ENCODE measurements around the gene CCAR1.

Gene CCAR1

DNA sequence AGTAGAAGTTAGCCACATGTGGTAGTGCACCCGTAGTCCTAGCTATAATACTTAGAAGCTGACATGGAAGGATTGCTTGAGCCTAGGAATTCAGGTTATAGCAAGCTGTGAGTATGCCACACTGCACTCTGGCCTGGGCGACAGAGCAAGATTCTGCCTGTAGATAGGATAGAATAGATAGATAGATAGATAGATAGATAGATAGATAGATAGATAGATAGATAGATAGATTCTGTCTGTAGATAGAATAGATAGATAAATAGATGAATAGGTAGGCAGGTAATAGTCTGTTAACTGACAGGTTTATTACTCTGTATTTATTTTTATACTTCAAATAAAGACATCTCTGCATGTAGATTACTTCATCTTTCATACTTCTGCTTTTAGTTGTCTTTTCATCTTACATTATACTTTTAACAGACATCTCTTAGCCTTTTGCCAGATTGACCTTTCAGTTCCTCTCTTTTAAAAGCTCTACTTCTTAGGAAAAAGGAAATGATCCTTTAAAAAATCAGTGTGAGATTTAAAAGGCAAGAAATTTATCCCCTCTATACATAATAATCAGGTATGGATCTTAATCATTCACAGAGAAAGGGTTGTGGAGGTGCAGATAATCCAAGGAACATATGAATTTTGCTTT is 31.8 kb downstream of the CCAR1 start:
- Histone ChIP-seq H3K79me2 (ENCODE audit: control insufficient read depth, low read length) (0 out of 2 replicates have a peak, but pooled peaks cover 2% of the 10 kb centered on the region), H3K9me3 (ENCODE audit: control insufficient read depth, insufficient read depth, low read length) (no peaks in the 10 kb centered on the region), H3K27ac (ENCODE audit: low read depth, low read length) (no peak overlapping the region), H3K4me2 (ENCODE audit: low read length) (no peak overlapping the region), H3K4me1 (ENCODE audit: control insufficient read depth, low read length) (no peaks in the 10 kb centered on the region), H3K4me3 (ENCODE audit: low read length) (no peak overlapping the region), H3K9me2 (replicated peaks; ENCODE audit: control insufficient read depth, low read length) (no peaks in the 10 kb centered on the region), H3F3A (ENCODE audit: control insufficient read depth, insufficient read depth) (0 out of 2 replicates have a peak, but pooled peaks cover 2% of the 10 kb centered on the region), H3K27me3 (ENCODE audit: control insufficient read depth, low read length) (no peaks in the 10 kb centered on the region), H4K20me1 (ENCODE audit: control insufficient read depth, insufficient read depth, low read depth, low read length) (no peaks in the 10 kb centered on the region), H3K36me3 (ENCODE audit: control insufficient read depth, low read length) (peaks cover 96% of the 10 kb centered on the region)
- no peak for TF ChIP-seq EZH2phosphoT487 (IDR thresholded peaks at IDR 0.05; ENCODE audit: borderline replicate concordance, low read length)
- TF ChIP-seq, protein P1, sequence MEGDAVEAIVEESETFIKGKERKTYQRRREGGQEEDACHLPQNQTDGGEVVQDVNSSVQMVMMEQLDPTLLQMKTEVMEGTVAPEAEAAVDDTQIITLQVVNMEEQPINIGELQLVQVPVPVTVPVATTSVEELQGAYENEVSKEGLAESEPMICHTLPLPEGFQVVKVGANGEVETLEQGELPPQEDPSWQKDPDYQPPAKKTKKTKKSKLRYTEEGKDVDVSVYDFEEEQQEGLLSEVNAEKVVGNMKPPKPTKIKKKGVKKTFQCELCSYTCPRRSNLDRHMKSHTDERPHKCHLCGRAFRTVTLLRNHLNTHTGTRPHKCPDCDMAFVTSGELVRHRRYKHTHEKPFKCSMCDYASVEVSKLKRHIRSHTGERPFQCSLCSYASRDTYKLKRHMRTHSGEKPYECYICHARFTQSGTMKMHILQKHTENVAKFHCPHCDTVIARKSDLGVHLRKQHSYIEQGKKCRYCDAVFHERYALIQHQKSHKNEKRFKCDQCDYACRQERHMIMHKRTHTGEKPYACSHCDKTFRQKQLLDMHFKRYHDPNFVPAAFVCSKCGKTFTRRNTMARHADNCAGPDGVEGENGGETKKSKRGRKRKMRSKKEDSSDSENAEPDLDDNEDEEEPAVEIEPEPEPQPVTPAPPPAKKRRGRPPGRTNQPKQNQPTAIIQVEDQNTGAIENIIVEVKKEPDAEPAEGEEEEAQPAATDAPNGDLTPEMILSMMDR (IDR thresholded peaks at IDR 0.05; ENCODE audit: low read depth, low read length, poor library complexity, severe bottlenecking) = no peak

DNA sequence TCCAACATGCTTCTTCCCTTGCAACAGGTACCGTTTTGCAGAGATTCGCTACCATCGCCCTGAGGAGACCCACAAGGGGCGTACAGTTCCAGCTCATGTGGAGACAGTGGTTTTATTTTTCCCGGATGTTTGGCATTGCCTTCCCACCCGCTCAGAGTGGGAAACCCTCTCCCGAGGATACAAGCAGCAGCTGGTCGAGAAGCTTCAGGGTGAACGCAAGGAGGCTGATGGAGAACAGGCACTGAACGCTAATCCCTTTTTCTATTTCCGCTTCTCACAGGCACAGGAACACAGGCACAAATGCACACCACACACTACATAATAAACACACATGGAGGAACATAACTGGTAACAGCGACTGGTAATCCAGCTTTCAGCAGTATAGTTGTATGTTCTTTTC is 35.2 kb downstream of the CCAR1 start:
- H3K4me2 ChIP-seq (ENCODE audit: low read length) = no peak overlapping the region
- no peaks in the 10 kb centered on the region for H3K4me1 ChIP-seq (ENCODE audit: control insufficient read depth, low read length)

DNA sequence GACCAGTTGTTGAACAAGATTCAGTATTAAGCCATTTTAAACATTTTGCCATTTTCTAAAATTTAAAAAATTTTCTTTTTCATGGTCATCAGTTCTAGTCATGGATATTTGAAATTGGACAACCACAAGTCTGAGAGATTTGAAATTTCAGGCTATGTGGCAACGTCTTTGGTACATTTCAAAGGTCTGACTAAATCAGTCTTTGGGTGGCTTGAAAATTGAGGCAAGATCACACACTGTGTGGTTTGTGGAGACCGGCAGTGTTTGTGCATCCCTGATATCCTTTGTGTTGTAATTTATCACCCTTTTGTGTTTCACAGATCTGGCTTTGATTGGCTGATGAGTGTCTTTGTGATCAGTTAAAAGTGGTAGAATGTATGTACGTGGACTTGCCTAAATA is 35.7 kb downstream of the CCAR1 start:
- H3K27ac ChIP-seq (ENCODE audit: low read depth, low read length) = no peak overlapping the region
- no peak for TF ChIP-seq EZH2phosphoT487 (IDR thresholded peaks at IDR 0.05; ENCODE audit: borderline replicate concordance, low read length)
- TF ChIP-seq, protein P1 (IDR thresholded peaks at IDR 0.05; ENCODE audit: low read depth, low read length, poor library complexity, severe bottlenecking) = no peak
- no peaks in the 10 kb centered on the region for H4K20me1 ChIP-seq (ENCODE audit: control insufficient read depth, insufficient read depth, low read depth, low read length)
- 0 out of 2 replicates have a peak, but pooled peaks cover 2% of the 10 kb centered on the region for H3K79me2 ChIP-seq (ENCODE audit: control insufficient read depth, low read length)
- no peaks in the 10 kb centered on the region for H3K27me3 ChIP-seq (ENCODE audit: control insufficient read depth, low read length)
- no peak overlapping the region for H3K4me3 ChIP-seq (ENCODE audit: low read length)
- H3K4me2 ChIP-seq (ENCODE audit: low read length) = no peak overlapping the region
- H3F3A ChIP-seq (ENCODE audit: control insufficient read depth, insufficient read depth) = 0 out of 2 replicates have a peak, but pooled peaks cover 2% of the 10 kb centered on the region
- peaks cover 89% of the 10 kb centered on the region for H3K36me3 ChIP-seq (ENCODE audit: control insufficient read depth, low read length)
- no peaks in the 10 kb centered on the region for H3K4me1 ChIP-seq (ENCODE audit: control insufficient read depth, low read length)
- H3K9me2 ChIP-seq (replicated peaks; ENCODE audit: control insufficient read depth, low read length) = no peaks in the 10 kb centered on the region
- no peaks in the 10 kb centered on the region for H3K9me3 ChIP-seq (ENCODE audit: control insufficient read depth, insufficient read depth, low read length)

More for the DNA sequence above, 35.2 kb downstream of the CCAR1 start:
- Histone ChIP-seq H3K27me3 (ENCODE audit: control insufficient read depth, low read length) (no peaks in the 10 kb centered on the region), H3F3A (ENCODE audit: control insufficient read depth, insufficient read depth) (0 out of 2 replicates have a peak, but pooled peaks cover 2% of the 10 kb centered on the region), H3K79me2 (ENCODE audit: control insufficient read depth, low read length) (0 out of 2 replicates have a peak, but pooled peaks cover 2% of the 10 kb centered on the region), H4K20me1 (ENCODE audit: control insufficient read depth, insufficient read depth, low read depth, low read length) (no peaks in the 10 kb centered on the region), H3K27ac (ENCODE audit: low read depth, low read length) (no peak overlapping the region), H3K4me3 (ENCODE audit: low read length) (no peak overlapping the region), H3K36me3 (ENCODE audit: control insufficient read depth, low read length) (peaks cover 90% of the 10 kb centered on the region), H3K9me2 (replicated peaks; ENCODE audit: control insufficient read depth, low read length) (no peaks in the 10 kb centered on the region), H3K9me3 (ENCODE audit: control insufficient read depth, insufficient read depth, low read length) (no peaks in the 10 kb centered on the region)
- TF ChIP-seq, protein P1 (IDR thresholded peaks at IDR 0.05; ENCODE audit: low read depth, low read length, poor library complexity, severe bottlenecking) = no peak
- no peak for TF ChIP-seq EZH2phosphoT487 (IDR thresholded peaks at IDR 0.05; ENCODE audit: borderline replicate concordance, low read length)
